HL-60/S4 (cell line): Measurements from ENCODE around the gene TUT1.

Experiments used
- in situ Hi-C: fragments of 300-500 bp; cut with MboI; formaldehyde crosslinking; loops from 2 replicates; pipeline ENCODE4 v1.14.3; 2022; ENCODE audit warnings: low sequenced_read_pairs

TUT1 gene

DNA sequence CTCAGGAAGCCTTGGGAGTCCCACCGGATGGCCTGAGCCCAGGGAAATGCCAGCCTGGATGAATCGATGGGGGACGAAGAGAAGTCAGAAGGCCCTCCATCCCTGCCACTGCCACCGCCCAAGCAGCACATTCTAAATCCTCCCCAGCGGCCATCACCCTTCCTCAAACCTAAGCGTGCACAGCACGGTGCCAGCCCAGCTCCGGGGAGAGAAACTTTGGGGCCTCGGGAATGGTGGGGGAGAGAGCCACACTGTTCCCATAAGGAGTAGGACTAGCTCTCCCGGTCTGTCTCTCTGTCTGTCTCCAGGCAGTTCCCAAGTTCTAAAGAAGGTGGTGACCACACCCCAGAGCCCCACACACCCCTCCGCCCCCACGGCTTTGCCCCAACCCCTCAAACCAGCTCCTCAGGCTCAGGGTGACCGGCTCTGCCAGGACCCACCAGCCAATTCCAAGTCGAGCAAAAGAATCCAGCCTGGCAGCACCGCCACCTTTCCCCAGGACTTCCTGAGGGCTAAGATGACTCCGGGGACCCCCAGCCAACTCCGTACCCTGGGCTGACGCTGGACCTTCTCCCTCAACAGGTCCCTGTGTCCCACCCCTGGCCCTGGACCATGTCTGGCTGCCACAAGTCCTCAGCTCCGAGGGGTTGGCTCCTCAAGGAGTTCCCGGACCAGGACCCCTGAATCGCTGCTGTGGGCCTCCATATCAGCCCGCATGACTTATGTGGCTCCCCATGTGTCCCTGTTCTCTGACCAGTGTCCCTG lies 47.5 kb downstream of the TUT1 start:
- in situ Hi-C loops, result no loop called here

- in situ Hi-C loops, result no loop called here
Measured at GRCh38 chr11:62542750-62543567, 48.4 kb downstream of the TUT1 start.

- in situ Hi-C loops, result no loop called here
Measured at GRCh38 chr11:62542111-62542745, 49.1 kb downstream of the TUT1 start.

GRCh38 chr11:62540804-62541701 lies 50.3 kb downstream of the TUT1 start:
- in situ Hi-C loops, result no loop called here

- in situ Hi-C loops, result no loop called here
Measured at GRCh38 chr11:62539238-62539925, 51.9 kb downstream of the TUT1 start.

DNA sequence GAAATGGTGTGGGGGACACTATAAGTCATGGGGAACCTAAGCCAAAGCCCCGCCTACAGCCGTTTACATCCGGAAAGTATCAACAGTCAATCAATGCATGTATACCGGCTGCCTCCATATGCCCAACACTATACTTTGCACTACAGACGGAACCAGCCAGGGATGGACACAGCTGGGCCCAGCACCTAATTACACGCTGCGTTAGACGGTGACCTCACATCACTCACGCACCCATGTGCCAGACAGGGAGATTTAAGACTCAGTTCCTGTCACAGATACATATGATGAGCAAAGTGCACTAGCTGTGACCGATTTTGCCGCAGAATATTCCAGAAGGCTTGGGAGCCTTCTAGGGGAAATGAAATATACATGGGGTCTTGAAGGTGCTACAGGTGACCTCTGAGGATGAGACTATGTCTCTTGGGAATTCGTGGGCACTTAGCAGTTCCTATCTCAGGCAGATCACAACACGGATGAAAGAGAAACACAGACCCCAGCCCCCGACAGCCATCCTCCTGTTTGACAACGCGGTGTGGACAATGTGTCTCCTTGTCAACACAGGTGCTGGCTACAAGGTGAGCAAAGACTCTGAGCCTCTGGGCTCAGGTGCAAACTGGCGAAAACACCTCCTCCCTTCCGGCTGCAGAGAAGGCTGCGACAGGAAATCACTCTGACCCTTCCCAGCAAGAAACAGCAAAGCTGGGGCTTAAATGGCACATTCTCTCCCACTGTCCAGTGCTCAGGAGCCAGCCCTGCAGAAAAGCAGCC lies 52.7 kb downstream of the TUT1 start:
- in situ Hi-C loops, result no loop called here

DNA sequence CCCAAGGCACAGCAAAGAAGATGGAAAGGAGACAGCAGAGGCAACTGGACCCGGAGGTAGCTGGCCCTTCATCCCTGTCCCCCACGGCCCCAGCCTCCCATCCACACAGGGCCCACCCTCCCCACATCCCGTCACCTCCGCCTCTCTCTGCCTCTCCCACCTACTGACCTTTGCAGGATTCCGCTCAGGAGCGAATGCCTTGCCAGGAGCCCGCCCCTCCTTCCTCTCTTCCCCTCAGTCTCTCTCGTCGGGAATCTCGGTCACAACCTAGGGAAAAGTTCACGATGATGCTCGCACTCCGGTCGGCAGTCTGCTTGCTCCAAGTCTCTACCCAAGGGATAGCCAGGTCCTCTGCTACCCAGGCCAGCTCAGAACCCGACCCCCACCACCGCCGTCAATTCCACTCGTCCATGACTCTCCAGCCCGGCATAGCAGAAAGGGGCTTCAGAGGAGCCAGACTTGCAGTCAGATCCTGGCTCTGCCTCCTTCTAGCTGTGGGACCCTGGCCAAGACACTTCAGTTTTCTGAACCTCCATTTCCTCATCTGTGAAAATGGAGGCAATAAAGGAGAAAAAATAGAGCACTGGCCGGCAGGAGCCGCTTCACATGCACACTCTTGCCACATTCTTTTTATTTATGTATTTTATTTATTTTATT lies 54.9 kb downstream of the TUT1 start:
- in situ Hi-C loops, result no loop called here

GRCh38 chr11:62535802-62536201 lies 55.5 kb downstream of the TUT1 start:
- in situ Hi-C loops, result no loop called here

DNA sequence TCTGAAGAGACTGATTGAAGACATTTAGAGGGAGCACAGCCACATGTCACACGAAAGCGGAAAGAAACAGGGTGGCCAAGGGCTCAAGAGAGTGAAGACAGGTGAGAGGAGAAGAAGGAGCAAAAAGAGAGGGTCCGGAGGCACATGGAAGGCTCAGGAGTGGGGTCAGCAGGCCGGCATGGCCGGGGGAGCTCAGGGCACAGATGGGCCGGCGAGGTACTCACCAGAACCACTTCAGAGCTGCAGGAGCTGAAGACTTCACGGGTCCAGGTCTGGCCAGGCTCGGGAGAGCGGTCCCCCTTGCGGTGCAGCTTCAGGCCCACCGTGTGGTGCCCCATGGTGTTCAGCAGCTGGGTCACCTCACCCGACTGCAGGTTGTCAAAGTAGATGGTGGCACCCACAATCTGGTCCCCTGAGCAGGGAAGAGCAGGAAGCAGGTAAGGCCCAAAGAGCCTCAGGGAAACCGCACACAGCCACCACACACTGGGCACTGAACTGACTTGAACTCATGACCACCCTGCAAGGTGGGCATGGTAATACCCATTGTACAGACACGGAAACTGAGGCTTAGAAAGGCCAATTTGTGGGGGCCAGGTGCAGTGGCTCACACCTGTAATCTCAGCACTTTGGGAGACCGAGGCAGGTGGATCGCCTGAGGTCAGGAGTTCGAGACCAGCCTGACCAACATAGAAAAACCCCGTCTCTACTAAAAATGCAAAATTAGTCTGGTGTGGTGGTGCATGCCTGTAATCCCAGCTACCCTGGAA lies 56.4 kb downstream of the TUT1 start:
- in situ Hi-C loops, result no loop called here

- in situ Hi-C loops, result no loop called here
Measured at GRCh38 chr11:62532096-62532495, 59.2 kb downstream of the TUT1 start.
